ENCODE data around the gene ARHGAP26. TPM values are rescaled to one million over a fixed set of nuclear protein-coding genes. Genes with fewer than 3 reads are reported as not detected.

Gene ARHGAP26
- total RNA-seq, 1 donor from 2014 or later, result 15.1 TPM

DNA sequence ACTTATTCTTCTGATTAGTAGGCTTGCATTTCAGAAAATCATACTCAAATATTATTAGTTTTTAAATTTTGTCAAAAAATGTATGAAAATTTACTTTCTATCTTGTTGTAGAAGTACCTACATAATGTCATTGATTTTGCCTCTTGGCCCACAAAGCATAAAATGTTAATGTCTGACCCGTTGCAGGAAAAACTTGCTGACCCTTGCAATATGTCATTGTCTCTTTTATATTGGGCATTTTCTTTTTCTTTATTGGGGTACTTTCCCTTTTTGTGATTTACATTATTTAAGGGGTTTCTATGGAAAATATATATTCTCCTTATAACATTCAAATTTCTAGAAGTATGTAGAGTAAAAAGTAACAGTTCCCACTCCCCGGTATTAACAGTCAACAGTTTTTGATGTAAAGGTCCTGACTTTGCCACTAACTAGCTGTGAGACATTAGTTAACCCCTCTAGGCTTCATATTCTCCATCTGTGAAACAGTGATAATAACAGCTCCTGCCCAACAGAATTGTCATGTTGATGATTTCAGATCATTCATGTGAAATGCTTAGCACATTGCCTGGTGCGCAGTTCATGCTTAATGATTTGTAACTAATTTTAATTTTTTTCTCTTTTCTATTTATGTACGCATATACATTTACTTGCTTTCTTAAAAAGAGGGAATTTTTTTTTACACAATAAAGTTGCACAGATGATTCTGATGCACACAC, 243.2 kb downstream of the ARHGAP26 start:
- Mint-ChIP-seq H3K4me3 (ENCODE audit: low read depth) (no peak overlapping the region), H3K27ac (no peak overlapping the region), H3K36me3 (ENCODE audit: low read depth) (peaks cover 31% of the 10 kb centered on the region), H3K9me3 (peaks cover 11% of the 10 kb centered on the region), H3K4me1 (ENCODE audit: low read depth) (peaks cover 68% of the 10 kb centered on the region), H3K27me3 (ENCODE audit: low read depth) (no peaks in the 10 kb centered on the region)
- intact Hi-C loops (cut with micrococcal nuclease), result no loop called here
- no peak for DNase-seq (ENCODE audit: low spot score)

DNA sequence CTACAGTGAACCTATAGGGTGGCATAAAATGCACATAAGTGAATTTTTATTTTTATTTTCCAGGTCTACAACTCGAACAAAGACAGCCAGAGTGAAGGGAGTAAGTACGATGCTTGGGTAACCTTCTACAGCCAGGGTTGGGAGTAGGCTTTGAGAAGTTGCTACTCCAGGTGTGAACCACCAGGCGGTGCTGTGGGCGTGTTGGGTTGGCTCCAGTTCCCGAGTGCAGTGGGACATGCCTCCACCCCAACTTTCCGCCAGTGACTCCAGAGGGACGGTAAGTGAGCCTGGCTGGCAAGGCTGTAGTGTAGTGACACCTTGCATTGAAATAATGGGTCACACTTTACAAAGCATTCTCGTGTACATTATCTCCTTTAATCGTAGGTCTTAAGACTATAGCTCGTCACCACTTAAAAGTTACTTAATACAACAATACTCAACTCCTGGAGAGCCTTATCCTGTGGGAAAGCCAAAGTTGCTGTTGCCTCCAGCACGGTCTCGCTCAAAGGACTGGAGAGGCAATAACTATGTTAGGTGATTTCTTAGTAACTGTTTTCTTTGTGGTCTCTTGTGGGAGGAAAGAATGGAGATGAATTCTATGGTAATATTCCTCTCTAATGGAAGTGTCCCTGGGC, 244.0 kb downstream of the ARHGAP26 start:
- no peak overlapping the region for H3K27ac Mint-ChIP-seq
- no peaks in the 10 kb centered on the region for H3K27me3 Mint-ChIP-seq (ENCODE audit: low read depth)
- peaks cover 64% of the 10 kb centered on the region for H3K4me1 Mint-ChIP-seq (ENCODE audit: low read depth)
- peaks cover 37% of the 10 kb centered on the region for H3K36me3 Mint-ChIP-seq (ENCODE audit: low read depth)
- DNase-seq (ENCODE audit: low spot score), result no peak
- intact Hi-C loops (cut with micrococcal nuclease), result no loop called here
- no peak overlapping the region for H3K4me3 Mint-ChIP-seq (ENCODE audit: low read depth)
- peaks cover 14% of the 10 kb centered on the region for H3K9me3 Mint-ChIP-seq

DNA sequence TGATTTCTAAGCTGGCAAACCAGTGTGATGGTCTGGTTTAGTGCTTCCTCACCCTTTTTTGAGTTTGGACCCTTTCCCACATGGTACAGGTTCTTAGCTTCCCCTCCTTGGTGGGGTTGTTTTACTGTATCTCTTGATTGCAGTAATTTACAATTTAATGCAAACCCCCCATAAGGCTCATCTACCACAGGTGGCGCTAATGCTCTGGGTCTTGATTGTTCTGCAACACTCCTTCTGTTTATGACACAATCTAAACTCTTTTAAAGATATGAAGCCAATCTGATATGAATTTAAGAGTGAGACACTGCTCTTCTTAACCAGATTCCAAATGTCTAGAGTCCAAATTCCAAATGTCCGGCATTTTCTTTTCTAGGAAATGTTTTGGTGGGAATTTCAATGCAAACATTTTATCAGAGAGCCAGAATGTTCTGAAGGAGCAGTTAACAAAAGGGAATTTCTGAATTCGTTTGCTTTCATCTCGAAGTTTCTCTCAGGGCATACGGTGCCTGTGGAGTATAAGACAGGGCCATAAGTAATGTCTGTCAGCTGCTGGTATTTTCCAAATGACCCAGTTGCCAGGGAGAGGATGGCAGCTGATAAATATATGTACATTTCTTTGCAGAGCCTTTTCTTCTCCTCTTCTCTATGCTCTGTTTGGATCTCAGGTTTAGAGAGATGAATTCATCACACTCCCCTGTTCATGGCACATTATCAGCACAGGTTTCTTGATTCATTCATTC, 246.8 kb downstream of the ARHGAP26 start:
- Mint-ChIP-seq H3K36me3 (ENCODE audit: low read depth) (peaks cover 41% of the 10 kb centered on the region), H3K27me3 (ENCODE audit: low read depth) (no peaks in the 10 kb centered on the region), H3K27ac (no peak overlapping the region), H3K9me3 (peaks cover 14% of the 10 kb centered on the region), H3K4me3 (ENCODE audit: low read depth) (no peak overlapping the region), H3K4me1 (ENCODE audit: low read depth) (peaks cover 52% of the 10 kb centered on the region)
- intact Hi-C loops (cut with micrococcal nuclease), result loop anchor here (2.0 kb wide), 1 partner anchor 78 kb away; no protein-coding TSS in a partner anchor
- DNase-seq (ENCODE audit: low spot score), result no peak

DNA sequence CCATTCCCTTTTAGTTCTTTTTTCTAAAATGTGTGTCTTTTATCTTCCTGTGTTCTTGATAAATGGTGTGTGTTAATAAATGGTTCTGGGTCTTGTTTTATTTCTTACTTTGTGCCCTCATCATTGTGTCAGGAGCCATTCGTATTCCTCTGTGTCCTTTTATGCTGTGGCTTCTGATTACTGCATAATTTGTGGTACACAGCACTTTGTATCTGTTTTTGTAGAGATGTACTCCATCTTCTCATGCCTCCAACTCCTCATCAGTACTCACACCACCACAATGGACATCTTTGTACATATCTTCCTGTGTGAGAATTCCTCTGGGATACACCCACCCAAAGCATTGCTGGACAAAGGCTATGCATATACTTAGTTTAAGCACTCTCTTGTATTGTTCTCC, 247.4 kb downstream of the ARHGAP26 start:
- Mint-ChIP-seq H3K27me3 (ENCODE audit: low read depth) (no peaks in the 10 kb centered on the region), H3K4me1 (ENCODE audit: low read depth) (peaks cover 49% of the 10 kb centered on the region), H3K27ac (no peak overlapping the region), H3K4me3 (ENCODE audit: low read depth) (no peak overlapping the region), H3K9me3 (peaks cover 14% of the 10 kb centered on the region), H3K36me3 (ENCODE audit: low read depth) (peaks cover 41% of the 10 kb centered on the region)
- intact Hi-C loops (cut with micrococcal nuclease), result loop anchor here (2.0 kb wide), 1 partner anchor 77 kb away; no protein-coding TSS in a partner anchor
- no peak for DNase-seq (ENCODE audit: low spot score)

DNA sequence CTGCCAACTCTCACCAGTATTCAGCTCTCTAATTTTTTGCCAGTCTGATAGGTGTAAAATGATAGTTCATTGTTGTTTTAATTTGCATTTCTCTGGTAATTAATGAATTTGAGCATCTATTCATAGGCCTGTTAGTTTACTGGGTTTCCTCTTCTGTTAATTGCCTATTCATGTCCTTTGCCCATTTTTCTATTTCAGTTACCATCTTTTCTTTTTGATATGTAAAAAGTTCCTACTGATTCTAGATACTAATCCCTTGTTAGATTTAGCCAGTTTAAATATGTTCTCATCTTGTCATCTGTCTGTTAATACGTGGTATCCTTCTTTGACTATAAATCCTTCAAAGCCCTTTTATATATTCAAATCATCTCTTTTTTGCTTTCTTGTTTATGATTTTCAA, 247.8 kb downstream of the ARHGAP26 start:
- DNase-seq (ENCODE audit: low spot score), result no peak
- intact Hi-C loops (cut with micrococcal nuclease), result loop anchor here (2.0 kb wide), 1 partner anchor 77 kb away; no protein-coding TSS in a partner anchor
- no peak overlapping the region for H3K4me3 Mint-ChIP-seq (ENCODE audit: low read depth)
- H3K36me3 Mint-ChIP-seq (ENCODE audit: low read depth), result peaks cover 41% of the 10 kb centered on the region
- H3K27ac Mint-ChIP-seq, result no peak overlapping the region
- peaks cover 14% of the 10 kb centered on the region for H3K9me3 Mint-ChIP-seq
- no peaks in the 10 kb centered on the region for H3K27me3 Mint-ChIP-seq (ENCODE audit: low read depth)
- H3K4me1 Mint-ChIP-seq (ENCODE audit: low read depth), result peaks cover 53% of the 10 kb centered on the region

DNA sequence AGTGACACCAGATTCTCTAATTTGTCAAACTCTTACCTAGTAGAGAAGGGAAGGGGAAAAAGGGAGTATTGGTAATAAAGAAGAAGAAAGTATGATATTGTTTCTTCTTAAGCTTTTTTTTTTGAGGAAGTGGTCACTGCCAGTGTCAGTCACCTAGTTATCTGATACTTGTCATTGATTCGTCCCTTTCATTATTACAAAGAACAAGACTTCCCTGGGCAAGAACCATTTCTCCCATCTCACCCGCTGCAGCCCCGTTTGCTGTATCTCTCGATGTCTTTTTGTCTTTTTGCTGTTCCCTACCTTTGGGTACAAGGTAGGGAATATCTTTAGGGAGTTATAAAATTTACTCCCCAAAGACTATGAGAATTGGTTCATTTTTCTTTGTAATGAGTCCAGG, 249.0 kb downstream of the ARHGAP26 start:
- H3K27ac Mint-ChIP-seq, result peak overlapping the region; percentile 24
- peaks cover 57% of the 10 kb centered on the region for H3K4me1 Mint-ChIP-seq (ENCODE audit: low read depth)
- H3K36me3 Mint-ChIP-seq (ENCODE audit: low read depth), result peaks cover 37% of the 10 kb centered on the region
- H3K4me3 Mint-ChIP-seq (ENCODE audit: low read depth), result no peak overlapping the region
- H3K27me3 Mint-ChIP-seq (ENCODE audit: low read depth), result no peaks in the 10 kb centered on the region
- intact Hi-C loops (cut with micrococcal nuclease), result no loop called here
- no peak for DNase-seq (ENCODE audit: low spot score)
- H3K9me3 Mint-ChIP-seq, result peaks cover 14% of the 10 kb centered on the region

DNA sequence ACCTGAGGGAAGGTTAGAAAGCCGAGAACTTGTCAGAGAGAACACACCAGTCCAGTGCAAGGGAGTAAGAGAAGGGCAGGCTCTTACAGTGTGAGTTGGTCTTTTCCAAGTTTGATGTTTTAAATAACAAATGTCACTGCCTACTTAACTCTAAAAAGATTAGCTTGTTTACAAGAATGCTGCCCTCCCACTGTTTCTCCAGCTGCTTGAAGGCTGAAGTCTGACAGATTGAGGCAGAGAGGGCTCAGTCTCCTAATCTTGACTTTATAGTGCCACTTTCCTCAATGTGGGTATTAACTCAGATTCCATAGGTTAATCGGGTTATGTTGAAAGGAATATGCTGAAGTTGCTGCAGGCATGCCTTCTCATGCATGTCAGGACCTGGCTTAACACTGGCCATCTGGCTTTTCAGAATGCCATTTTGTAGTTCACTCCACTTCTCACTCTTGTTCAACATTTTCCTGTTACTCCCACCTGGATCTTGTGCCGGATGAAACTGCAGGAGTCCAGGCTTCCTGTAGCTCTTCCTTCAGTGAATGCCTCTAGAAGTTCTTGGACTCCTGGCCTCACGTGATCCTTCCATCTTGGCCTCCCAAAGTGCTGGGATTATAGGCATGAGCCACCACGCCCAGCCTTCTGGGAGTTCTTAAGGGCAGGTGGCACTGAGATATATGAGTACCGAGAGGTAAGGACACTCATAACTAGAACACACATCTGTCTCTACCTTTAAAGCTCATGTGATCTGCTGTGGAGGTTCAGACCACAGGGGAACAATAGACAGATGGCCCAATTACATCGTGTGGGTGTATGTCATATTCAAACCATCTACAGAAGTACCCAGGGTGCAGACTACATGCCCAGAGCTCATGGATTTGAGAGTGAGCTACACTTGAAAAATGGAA, 249.7 kb downstream of the ARHGAP26 start:
- Mint-ChIP-seq H3K4me1 (ENCODE audit: low read depth) (peaks cover 57% of the 10 kb centered on the region), H3K4me3 (ENCODE audit: low read depth) (no peak overlapping the region), H3K27ac (peak overlapping the region; percentile 48), H3K9me3 (peaks cover 14% of the 10 kb centered on the region), H3K27me3 (ENCODE audit: low read depth) (no peaks in the 10 kb centered on the region), H3K36me3 (ENCODE audit: low read depth) (peaks cover 31% of the 10 kb centered on the region)
- no peak for DNase-seq (ENCODE audit: low spot score)
- intact Hi-C loops (cut with micrococcal nuclease), result loop anchor here (5.0 kb wide), 2 partner anchors 37 to 162 kb away; no protein-coding TSS in a partner anchor

DNA sequence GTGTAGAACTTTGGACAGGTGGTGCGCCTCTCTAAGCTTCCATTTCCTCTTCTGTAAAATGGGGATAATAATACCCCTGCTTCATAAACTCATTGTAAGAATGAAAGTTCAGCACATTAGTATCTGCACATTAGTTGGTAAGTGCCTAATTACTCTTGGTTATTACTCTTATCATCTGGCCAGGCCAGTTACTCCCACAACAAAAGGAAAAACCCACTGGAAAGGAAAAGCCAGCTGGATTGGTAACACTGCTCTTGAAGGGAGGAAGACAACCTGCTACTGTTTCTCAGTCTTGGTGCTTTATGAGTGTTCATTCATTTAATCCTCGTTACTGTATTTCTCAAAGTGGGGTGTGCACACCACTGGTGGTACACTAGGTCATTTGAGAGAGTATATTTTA, 251.4 kb downstream of the ARHGAP26 start:
- DNase-seq (ENCODE audit: low spot score), result no peak
- H3K36me3 Mint-ChIP-seq (ENCODE audit: low read depth), result peaks cover 27% of the 10 kb centered on the region
- intact Hi-C loops (cut with micrococcal nuclease), result loop anchor here (5.0 kb wide), 2 partner anchors 36 to 161 kb away; no protein-coding TSS in a partner anchor

DNA sequence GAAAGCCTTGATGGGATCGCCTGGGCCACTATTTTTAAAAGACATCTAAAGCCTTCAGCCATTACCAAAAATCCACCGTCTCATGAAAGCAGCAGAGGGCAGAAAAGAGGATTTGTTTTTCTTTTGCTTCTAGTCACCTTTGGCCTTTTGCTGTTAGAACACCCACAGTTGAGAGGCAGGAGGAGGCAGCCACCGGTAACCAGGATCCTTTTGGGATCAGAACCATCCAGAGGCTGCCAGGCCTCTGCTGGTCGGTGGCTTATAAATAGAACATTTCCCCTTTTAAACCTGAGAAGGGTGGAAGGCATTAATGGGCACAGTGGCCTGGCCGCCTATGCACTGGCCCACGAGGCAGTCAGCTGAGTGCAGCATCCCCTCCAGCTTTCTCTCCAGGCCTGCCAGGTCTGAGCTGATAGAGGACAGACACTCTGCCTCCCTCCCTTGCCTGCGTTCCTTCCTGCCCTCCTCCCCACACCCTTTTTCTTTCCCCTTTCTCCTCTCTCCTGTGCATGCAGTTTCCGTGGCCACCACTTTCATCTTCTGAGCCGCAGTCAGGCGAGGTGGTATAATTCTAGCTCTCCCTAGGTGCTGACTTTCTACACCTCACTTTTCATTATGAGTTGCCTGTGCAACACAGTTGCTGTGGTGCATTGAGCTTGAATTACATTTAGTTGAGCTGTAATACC, 253.4 kb downstream of the ARHGAP26 start:
- Mint-ChIP-seq H3K27me3 (ENCODE audit: low read depth) (no peaks in the 10 kb centered on the region), H3K36me3 (ENCODE audit: low read depth) (peaks cover 17% of the 10 kb centered on the region), H3K4me1 (ENCODE audit: low read depth) (peaks cover 55% of the 10 kb centered on the region), H3K27ac (peak overlapping the region; percentile 45), H3K4me3 (ENCODE audit: low read depth) (no peak overlapping the region), H3K9me3 (peaks cover under 1% of the 10 kb centered on the region)
- DNase-seq (ENCODE audit: low spot score), result peak; percentile 41
- intact Hi-C loops (cut with micrococcal nuclease), result loop anchor here (2.0 to 5.0 kb wide), 3 partner anchors 15 to 159 kb away; no protein-coding TSS in a partner anchor

More for the DNA sequence above, 251.4 kb downstream of the ARHGAP26 start:
- H3K9me3 Mint-ChIP-seq, result peaks cover 14% of the 10 kb centered on the region
- H3K4me1 Mint-ChIP-seq (ENCODE audit: low read depth), result peaks cover 69% of the 10 kb centered on the region
- H3K27me3 Mint-ChIP-seq (ENCODE audit: low read depth), result no peaks in the 10 kb centered on the region
- H3K4me3 Mint-ChIP-seq (ENCODE audit: low read depth), result no peak overlapping the region
- H3K27ac Mint-ChIP-seq, result no peak overlapping the region

DNA sequence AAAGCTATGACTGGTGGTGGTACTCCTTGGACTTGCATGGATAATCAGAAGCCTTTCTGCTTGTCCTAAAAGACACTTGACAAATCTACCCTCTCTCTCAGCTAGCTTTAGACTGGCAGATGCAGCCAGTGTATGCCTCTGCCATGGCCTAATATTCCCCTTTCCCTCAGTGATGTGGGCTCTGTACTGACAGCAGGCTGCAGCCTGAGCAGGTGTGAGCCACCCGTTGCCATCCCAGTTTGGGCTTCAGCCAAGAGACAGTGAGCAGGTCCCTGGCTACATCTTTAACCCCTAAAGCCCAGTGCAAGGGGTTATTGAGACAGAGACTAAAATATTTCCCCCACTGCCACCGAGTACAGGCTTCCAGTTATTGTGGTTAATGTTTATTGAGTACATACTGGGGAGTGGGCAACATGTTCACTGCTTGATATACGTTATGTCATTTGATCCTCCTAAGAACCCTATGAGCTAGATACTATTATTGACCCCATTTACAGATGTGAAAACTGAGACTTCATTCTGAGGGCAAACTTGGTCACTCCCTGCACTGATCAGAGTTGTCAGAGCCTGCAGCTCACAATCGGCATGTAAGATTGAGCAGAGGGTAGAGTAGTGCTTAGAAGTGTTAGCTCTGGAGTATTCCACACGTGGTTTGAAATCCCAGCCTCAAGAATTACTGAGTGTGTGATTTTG, 254.2 kb downstream of the ARHGAP26 start:
- Mint-ChIP-seq H3K36me3 (ENCODE audit: low read depth) (peaks cover 11% of the 10 kb centered on the region), H3K27ac (peak overlapping the region; percentile 30), H3K4me1 (ENCODE audit: low read depth) (peaks cover 55% of the 10 kb centered on the region), H3K9me3 (no peaks in the 10 kb centered on the region), H3K27me3 (ENCODE audit: low read depth) (no peaks in the 10 kb centered on the region), H3K4me3 (ENCODE audit: low read depth) (no peak overlapping the region)
- intact Hi-C loops (cut with micrococcal nuclease), result loop anchor here (5.0 kb wide), 2 partner anchors 33 to 158 kb away; no protein-coding TSS in a partner anchor
- no peak for DNase-seq (ENCODE audit: low spot score)

DNA sequence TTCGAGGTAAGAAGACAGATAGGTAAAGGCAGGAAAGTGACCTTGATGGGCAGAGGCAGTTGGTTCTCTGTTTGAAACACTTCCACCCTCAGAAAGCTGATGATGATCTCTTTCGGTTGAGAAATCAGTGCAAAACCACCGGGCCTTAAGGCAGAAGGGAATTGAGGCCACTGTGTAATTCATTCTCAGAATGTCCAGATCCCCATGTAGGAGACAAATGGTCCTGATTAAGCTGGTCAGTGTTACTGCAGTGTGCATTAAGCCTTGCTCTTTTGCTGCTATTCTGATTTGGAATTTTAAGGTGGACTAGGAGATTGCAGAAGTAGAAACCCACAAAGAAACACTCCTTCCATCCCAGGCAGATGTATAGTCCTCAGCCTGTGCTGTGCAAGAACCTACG, 255.2 kb downstream of the ARHGAP26 start:
- H3K36me3 Mint-ChIP-seq (ENCODE audit: low read depth), result peaks cover 4% of the 10 kb centered on the region
- H3K9me3 Mint-ChIP-seq, result no peaks in the 10 kb centered on the region
- no peak overlapping the region for H3K4me3 Mint-ChIP-seq (ENCODE audit: low read depth)
- no peaks in the 10 kb centered on the region for H3K27me3 Mint-ChIP-seq (ENCODE audit: low read depth)
- intact Hi-C loops (cut with micrococcal nuclease), result no loop called here
- peaks cover 56% of the 10 kb centered on the region for H3K4me1 Mint-ChIP-seq (ENCODE audit: low read depth)
- no peak for DNase-seq (ENCODE audit: low spot score)
- no peak overlapping the region for H3K27ac Mint-ChIP-seq

Measured in activated T-helper 2 cell treated with anti-CD3 and anti-CD28 coated beads, Interferon-gamma antibody, Interleukin-2, Interleukin-4, amounts not matched to agents 10 μg/mL and 5 μg/mL and 100 μg/mL, durations not matched to agents 14 hours and 24 hours and 36 hours (primary cell).